GM04503 (cell line): ENCODE measurements around the gene CTBP1.

Experiments
- DNase-seq: peaks from one replicate; pipeline ENCODE4 v3.0.0-alpha.2; 2012; ENCODE audit warnings: low read depth

Gene CTBP1

DNA sequence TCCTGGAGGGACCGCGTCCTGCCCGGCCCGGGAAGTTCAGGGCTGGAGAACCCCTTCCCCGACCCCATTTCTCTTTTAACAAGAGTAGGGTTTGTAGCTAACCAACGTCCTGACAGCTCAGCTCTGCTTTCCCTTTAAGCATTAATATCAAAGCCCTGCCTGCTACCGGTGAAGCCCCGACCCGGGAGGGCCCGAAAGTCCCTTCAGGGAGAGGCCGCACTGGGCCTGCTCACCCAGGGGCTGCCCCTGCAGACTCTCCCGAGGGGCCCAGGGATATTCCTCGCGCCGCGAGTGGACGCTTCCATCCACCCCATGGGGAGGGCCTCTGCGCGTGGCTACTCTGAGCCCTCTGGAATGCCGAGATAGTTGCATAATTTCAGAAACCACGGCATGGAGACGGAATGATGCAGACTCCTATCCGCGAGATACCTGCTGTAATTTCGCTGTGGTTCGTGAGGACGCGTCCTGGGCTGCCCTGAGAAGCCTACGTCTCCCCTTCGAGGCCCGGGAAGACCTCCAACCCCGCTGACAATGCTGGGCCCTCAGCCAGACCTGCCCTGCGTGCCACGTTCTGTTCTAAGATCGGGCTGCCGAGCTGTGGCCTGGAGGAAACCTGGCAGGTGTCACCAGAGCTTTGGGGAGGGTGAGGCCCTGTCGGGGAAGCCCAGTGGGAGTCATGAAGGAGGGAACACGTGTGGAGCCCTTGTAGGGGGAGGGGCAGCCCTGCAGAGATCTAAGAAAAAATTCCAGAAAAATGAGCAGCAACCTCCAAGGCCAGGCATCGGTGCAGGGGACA lies 999 bp upstream of the CTBP1 start:
- no peak for DNase-seq

DNA sequence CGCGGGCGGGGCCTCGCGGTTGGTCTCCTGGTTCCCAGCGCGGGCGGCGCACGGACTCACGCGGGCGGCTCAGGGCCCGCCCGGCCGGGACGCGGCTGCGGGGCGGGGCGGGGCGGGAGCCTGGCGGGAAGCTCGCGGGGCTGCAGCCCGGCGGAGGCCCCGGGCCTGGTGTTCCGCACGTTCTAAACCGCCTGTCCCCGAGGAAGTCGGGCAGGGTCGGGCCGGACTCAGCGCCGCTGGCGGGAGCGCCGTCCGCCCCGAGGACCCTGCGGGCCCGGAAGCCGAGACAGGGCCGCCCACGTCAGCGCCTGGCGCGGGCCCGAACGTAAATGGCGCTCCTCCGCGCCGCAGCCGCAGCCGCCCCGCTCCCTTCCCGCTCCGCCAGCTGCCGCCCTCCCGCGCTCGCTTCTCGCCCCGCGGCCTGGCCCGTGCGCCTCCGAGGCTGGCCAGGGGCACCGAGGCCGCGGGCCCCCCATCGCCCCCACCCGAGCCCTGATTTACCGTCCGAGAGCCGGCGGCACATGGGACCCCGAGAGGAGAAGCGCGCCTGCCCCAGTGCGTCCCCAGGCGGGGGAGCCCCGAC lies 309 bp upstream of the CTBP1 start:
- no peak for DNase-seq

GRCh38 chr4:1247864-1248244 lies 1.1 kb downstream of the CTBP1 start:
- DNase-seq, result no peak

- no peak for DNase-seq
Observed at GRCh38 chr4:1246901-1247863, 1.7 kb downstream of the CTBP1 start.

DNA sequence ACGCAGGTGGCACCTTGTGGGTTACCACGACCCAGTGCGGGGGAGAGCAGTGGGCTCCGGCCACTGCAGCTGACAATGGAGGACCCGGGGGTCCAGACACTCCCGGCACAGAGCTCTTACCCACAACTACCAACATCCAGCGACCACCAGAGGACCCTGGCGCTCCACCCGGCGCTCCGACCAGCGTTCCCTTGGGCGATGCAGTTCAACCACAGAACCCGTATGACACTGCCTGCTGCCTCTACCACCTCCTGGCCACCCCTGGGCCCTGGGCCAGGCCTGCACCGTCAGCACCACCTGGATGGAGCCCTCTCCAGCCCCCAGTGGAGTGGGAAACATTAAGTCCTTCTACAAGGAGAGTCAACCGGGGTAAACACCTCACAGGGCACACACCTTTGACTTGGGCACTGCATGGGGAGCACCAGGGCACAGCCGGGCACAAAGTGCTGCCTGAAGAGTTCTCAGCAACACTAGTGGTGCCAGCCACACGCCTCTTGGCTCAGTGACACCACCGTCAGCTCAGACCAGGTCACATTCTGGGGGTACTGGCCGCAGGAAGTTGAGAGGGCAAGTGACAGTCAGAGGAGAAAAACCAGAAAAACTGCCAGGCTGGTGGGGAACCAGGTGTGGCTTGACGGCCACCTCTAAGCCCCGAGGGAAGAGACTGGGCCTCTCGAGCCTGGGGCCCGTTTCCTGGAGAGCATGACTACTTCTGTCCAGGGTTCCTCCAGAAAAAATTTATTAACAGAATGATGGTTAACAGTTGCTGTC lies 2.6 kb downstream of the CTBP1 start:
- no peak for DNase-seq

DNA sequence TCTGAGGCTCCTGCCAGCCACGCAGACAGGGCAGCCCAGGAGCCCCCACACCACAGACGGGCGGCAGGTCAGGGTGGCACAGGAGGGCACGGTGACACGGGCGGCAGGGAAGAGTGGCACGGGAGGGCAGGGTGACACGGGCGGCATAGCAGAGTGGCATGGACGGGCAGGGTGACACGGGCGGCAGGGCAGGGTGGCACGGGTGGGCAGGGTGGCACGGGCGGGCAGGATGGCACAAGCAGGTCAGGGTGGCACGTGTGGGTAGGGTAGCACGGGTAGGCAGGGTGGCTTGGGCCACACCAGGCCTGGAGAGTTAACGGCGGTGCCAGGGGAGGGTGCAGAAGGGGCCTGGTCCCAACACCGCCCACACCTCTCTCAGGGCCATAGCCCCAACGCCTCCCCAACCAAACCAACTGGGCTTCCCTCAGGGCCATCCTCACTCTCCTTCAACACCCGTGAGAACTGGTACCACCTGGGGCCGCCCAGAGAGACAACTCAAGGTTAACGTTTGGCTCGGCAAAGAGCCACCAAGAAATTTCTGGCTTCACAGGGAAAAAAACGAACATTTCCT lies 3.4 kb downstream of the CTBP1 start:
- no peak for DNase-seq

DNA sequence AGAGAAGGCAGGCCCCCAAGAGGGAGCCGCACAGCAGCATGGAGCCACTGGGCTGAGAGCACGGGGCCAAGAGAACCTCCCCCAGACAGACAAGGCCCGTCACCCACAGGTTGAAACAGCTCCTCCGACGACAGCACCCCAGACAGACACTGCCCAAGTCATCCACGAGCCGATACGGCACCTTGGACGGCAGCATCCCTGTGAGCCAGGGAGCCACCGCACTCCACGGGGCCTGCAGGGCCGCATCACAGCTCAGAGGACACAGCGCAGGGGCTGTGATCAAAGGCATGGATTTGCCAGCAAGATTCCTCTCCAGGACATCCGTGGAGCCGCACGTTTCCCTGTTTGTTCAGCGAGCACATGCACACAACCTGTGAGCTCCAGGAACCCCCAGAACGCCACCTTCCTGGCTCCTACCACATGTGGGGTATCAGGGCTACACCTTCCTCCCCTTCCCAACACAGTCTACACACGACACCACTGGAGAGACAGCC lies 3.9 kb downstream of the CTBP1 start:
- DNase-seq, result no peak

DNA sequence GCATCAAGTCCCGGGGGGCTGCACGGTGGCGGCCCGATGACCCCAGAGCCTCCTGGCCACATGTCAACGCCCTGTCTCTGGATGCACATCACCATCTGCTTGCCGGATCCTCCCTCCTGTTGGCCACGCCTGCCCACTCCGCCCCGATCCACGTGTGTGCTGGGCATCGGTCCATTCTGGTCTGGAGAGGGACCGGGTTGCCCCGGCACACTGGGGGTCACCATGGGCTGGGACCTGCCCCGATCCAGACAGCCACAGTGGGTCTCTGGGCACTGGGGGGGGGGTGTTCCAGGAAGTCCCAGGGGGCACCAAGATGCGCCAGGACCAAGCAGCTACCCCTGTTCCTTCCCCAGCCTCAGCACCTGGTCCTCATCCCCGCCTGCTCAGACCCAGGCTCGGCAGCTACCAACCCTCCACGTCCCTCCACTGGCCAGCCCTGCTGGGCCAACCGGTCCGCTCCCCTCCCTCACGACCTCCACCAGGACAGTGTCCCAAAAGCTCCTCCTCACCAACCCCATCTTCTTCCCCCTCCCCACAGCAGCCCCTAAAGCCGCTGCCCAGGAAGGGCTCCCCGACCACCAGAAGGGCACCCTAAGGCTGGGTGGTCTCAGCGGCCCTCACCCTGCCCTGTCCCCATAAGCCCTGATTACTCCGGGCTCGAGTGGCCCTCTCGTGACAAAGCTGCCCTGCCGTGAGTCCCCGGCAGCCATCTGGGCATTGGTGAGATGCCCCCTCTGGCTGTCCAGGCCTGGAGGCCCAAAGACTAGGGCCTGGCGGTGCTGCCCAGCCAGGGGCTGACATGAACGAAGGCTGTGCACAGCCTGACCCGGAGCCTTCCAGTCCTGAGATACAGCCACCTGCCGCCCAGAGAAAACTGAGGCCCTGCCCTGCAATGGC lies 4.6 kb downstream of the CTBP1 start:
- no peak for DNase-seq

DNA sequence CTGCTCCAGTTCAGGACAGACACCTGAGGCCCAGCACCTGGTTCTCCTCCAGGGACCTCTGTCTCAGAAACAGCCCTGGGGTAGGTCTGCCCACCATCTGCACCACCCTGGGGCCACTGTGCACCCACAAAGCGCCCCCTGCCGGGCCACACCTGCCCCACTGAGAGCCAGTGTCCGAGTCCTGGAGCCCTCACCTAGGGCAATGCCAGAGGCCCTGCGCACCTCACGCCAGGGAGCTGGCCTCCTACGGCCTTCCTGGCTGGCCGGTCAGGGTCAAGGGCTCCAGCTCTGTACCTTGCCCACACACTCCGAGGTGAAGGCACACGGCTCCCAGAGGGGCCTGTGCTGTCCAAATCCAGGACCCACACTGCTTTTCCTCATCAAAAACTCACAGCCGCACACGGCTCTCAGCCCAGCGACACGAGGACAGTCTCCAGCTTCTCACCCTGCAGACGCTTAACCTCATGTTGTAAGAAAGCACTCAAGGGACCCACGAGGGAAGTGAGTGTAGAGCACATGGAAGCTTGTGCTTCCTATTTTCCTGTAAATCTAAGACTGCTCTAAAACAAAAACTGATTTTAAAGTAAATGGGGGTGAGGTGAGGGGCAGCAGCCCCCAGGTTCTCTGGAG lies 5.4 kb downstream of the CTBP1 start:
- no peak for DNase-seq

- no peak for DNase-seq
Observed at GRCh38 chr4:1242506-1243450, 6.2 kb downstream of the CTBP1 start.

- DNase-seq, result no peak
Observed at GRCh38 chr4:1241936-1242505, 6.9 kb downstream of the CTBP1 start.

DNA sequence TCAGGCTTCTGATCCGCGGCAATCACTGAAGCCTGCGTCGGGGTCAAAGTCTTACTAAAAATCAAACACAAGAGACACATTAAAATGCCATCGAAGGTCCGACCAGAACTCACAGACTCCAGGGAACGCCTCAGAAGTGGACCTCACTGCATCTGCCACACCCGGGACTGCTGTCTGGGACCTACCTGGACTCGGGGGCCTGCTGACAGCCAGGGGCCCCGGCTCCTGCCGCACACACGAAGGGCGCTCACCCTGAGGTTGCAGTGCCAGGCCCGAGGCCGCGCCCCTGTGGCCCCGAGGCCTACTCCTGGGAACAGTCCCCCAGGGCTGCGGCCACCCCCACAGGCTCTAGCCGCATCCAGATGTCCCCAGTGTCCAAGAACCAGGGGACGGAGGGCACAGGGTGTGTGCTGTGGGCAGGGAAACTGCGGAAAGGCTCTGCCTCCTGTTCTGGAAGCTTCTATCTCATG lies 7.4 kb downstream of the CTBP1 start:
- no peak for DNase-seq

DNA sequence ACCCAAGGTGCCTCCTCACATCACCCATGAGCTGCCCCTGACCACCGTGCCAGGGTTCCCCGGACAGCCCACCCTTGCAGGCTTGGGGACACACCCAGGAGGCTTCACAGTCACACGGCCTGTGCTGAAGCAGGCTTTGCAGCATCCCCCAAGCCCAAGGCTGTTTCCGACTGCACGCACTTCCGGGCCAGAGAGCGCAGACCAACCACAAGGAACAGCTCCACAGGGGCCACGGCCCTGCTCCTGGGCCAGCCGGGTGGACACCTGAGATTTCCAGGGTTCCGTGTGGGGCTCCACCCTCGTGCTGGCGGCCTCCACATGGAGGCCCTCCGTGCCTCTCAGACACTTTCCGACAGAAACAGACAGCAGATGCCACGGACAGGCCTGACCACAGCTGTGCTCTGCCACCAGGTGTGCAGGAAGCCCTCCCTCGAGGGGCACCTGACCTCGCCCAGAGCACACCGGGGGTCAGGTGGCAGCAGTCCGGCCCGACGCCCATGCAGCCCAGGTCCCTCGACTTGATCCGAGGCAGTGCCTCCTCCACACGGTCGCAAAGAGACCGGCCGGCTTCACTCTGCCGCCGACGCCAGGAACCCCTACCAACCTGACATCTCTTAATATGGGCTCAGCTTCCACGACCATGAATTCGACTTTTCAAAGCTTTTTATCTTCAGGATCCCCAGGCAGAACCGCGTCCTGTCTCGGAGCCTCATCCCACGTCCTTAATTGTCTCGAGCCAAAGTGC lies 8.0 kb downstream of the CTBP1 start:
- no peak for DNase-seq

GRCh38 chr4:1239950-1240307 lies 9.0 kb downstream of the CTBP1 start:
- DNase-seq, result no peak

DNA sequence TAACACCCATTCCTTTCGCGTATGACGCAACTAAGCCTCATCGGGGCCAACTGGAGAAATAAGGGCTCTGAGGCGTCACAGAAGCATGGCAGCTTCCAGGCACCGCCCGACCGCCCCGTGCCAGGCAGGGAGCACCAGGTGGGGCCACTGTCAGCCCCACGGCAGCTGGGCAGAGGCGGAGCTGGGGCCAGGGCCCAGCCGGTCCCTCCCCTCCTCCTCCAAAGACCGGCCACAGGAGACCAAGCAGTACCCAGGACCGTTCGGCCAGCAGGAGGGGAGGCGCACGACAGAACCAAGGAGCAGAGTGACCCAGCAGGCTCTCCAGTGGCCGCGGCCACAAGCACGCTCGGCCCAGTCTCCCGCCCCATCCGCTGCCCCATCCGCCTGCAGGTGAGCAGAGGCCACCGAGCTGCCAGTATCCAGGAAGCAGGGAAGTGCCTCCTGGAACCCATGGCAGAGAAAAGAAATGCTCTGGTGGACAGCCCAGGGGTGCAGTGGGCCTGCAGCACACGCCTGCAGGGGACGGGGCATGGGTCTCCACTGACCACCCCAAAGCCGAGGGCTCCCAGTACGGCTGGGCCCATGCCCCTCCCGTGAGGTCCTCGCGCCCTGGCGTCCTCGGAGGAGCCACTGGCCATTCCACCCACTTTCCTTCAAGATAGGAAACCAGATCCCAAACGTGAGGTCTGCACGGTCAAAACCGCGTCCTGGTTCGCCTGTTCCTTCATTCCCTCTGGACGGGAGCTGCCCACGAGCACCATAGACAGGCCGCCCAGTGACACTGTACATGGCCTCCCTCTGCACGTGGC lies 9.6 kb downstream of the CTBP1 start:
- no peak for DNase-seq

DNA sequence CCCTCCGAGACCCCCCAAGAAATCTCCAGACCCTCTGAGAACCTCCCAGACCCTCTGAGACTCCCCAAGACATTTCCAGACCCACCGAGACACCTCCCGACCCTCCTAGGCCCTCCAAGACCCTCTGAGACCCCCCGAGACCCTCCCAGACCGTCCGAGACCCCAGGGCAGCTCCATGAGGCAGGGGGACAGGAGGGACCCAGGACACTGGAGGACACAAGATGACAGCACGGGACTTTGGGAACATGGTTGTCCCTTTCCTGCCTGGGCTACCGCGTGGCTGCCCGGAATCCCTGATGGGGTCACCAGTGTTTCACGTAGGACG lies 10.3 kb downstream of the CTBP1 start:
- DNase-seq, result no peak
